ENCODE data around the gene LRRN3. TPM values are rescaled to one million over a fixed set of nuclear protein-coding genes. Genes with fewer than 3 reads are reported as not detected.

LRRN3 gene
- total RNA-seq, 1 donor from 2014 or later: not detected

GRCh38 chr7:111126987-111127386 is 36.1 kb downstream of the LRRN3 start:
- TF ChIP-seq CTCF (IDR thresholded peaks at IDR 0.05; ENCODE audit: insufficient read depth, low read length, severe bottlenecking): no peak
- Histone ChIP-seq H3K4me3 (ENCODE audit: low read depth, low read length) (no peak overlapping the region), H3K36me3 (ENCODE audit: control insufficient read depth, insufficient read depth, low read length) (no peaks in the 10 kb centered on the region), H3K27me3 (ENCODE audit: control insufficient read depth, insufficient read depth, low read length) (no peaks in the 10 kb centered on the region)
- no peak for FAIRE-seq
- DNase-seq (ENCODE audit: low read depth): peak; percentile 58

- H3K36me3 ChIP-seq (ENCODE audit: control insufficient read depth, insufficient read depth, low read length): no peaks in the 10 kb centered on the region
- FAIRE-seq (no peak), DNase-seq (ENCODE audit: low read depth) (no peak)
- no peaks in the 10 kb centered on the region for H3K27me3 ChIP-seq (ENCODE audit: control insufficient read depth, insufficient read depth, low read length)
- no peak overlapping the region for H3K4me3 ChIP-seq (ENCODE audit: low read depth, low read length)
- no peak for TF ChIP-seq CTCF (IDR thresholded peaks at IDR 0.05; ENCODE audit: insufficient read depth, low read length, severe bottlenecking)
Observed at GRCh38 chr7:111129435-111129834, 38.5 kb downstream of the LRRN3 start.

- no peak for TF ChIP-seq CTCF (IDR thresholded peaks at IDR 0.05; ENCODE audit: insufficient read depth, low read length, severe bottlenecking)
- Histone ChIP-seq H3K4me3 (ENCODE audit: low read depth, low read length) (no peak overlapping the region), H3K36me3 (ENCODE audit: control insufficient read depth, insufficient read depth, low read length) (no peaks in the 10 kb centered on the region), H3K27me3 (ENCODE audit: control insufficient read depth, insufficient read depth, low read length) (no peaks in the 10 kb centered on the region)
- DNase-seq (ENCODE audit: low read depth) (peak; percentile 49), FAIRE-seq (no peak)
Observed at GRCh38 chr7:111132833-111133232, 41.9 kb downstream of the LRRN3 start.

- Histone ChIP-seq H3K27me3 (ENCODE audit: control insufficient read depth, insufficient read depth, low read length) (no peaks in the 10 kb centered on the region), H3K36me3 (ENCODE audit: control insufficient read depth, insufficient read depth, low read length) (no peaks in the 10 kb centered on the region), H3K4me3 (ENCODE audit: low read depth, low read length) (no peak overlapping the region)
- no peak for TF ChIP-seq CTCF (IDR thresholded peaks at IDR 0.05; ENCODE audit: insufficient read depth, low read length, severe bottlenecking)
- FAIRE-seq (no peak), DNase-seq (ENCODE audit: low read depth) (peak; percentile 35)
Observed at GRCh38 chr7:111137296-111138192, 46.6 kb downstream of the LRRN3 start.

GRCh38 chr7:111138193-111138569 is 47.3 kb downstream of the LRRN3 start:
- no peak for TF ChIP-seq CTCF (IDR thresholded peaks at IDR 0.05; ENCODE audit: insufficient read depth, low read length, severe bottlenecking)
- no peak for FAIRE-seq
- peak; percentile 47 for DNase-seq (ENCODE audit: low read depth)
- Histone ChIP-seq H3K36me3 (ENCODE audit: control insufficient read depth, insufficient read depth, low read length) (no peaks in the 10 kb centered on the region), H3K4me3 (ENCODE audit: low read depth, low read length) (no peak overlapping the region), H3K27me3 (ENCODE audit: control insufficient read depth, insufficient read depth, low read length) (no peaks in the 10 kb centered on the region)

Data from bronchial epithelial cell (primary cell).